Left hindlimb (tissue), 1 donor: ENCODE results near the gene CACNA1E.

ENCODE experiments used
- DNase-seq: peaks from one replicate; pipeline ENCODE4 v3.0.0-alpha.2; 2018

CACNA1E gene

GRCh38 chr1:181592255-181592859 lies 109.0 kb downstream of the CACNA1E start:
- no peak for DNase-seq

GRCh38 chr1:181593042-181593441 lies 109.7 kb downstream of the CACNA1E start:
- no peak for DNase-seq

DNA sequence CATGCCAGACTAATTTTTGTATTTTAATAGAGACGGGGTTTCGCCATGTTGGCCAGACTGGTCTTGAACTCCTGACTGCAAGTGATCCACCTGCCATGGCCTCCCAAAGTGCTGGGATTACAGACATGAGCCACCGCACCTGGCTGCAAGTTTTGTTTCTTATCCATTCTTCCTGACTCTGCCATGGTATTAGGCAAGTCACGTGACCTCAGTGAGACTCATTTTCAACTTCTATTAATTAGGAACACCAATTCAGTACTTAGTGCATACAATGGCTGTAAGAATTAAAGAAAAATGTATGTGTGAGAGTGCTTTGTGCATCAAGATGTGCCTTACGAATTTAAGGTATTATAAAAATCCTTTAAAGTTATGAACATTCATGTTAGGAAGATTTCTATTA lies 111.2 kb downstream of the CACNA1E start:
- no peak for DNase-seq

DNA sequence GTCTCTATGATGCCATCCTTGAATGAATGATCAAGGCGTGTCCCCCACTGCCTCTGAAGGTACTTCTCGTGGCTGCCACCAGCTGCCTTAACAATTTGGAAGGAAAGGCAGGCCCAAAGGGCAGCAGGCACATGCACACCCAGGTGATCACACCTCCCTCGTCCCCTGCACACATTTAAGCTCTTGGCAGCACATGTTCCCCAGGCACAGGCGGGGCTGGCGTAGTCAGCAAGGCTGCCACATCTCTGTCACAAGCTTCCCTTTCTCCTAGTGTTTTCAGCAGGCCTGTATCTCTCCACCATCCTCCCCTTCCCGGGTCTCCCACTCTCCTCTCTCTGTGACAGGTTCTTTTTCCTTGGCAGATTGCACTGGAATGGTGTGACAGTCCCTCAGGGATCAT lies 111.9 kb downstream of the CACNA1E start:
- no peak for DNase-seq

GRCh38 chr1:181601186-181601950 lies 118.1 kb downstream of the CACNA1E start:
- DNase-seq, result no peak

- no peak for DNase-seq
Observed at GRCh38 chr1:181603735-181604410, 120.6 kb downstream of the CACNA1E start.

DNA sequence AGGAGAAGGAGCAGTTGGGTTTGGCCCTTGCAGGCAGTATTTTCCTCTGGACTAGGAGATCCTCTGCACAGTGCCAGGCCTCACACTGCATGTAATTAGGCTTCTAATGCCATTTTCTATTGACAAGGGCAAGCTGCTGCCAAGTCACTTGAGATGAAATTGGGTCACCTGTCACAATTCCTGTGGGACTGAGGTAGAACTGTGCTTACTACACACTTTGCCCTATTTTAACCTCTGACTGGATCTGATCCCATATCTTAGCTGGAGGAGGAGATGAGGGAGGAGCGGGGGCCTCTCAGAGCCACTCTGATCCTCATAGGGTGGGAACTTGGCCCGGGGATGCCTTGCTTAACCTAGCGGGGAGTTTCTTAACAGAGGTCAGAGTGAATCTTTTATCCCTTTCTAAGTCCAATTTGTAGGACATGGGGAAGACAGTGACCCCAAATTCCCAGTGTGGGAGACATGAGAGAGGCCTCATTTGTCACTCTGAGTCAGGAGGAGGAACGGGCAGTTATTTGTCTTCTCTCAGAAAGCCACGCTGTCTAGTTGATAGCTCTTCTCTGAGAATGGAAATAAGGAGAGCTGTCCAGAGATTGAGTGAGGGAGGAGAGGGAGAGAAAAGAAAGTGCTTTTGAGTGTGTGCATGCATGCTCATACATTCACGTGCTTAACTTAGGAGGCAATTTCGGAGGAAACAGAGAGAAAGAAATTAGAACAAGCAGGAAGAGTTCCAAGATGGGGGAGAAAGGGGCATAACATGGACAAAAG lies 121.3 kb downstream of the CACNA1E start:
- no peak for DNase-seq

DNA sequence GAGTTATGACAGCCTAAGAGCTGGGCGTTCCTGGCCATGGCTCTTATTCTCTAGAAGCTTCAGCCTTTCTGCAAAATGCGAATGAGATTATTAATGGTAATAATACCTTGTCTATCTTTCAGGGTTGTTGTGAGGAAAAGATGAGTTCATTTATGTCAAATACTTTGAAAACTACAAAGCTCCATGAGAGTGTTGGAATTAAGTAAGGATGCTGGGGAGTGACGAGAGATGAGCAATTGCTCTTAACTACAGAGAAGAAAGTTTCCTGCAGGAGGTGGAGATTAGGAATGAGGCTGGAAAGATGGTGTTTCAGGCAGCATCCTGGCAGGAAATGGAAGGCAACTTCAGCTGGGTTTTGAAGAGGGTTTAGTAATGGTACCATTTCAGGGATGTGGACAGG lies 124.2 kb downstream of the CACNA1E start:
- no peak for DNase-seq

GRCh38 chr1:181608386-181608785 lies 125.1 kb downstream of the CACNA1E start:
- no peak for DNase-seq

GRCh38 chr1:181608948-181609347 lies 125.6 kb downstream of the CACNA1E start:
- DNase-seq, result no peak

- no peak for DNase-seq
Observed at GRCh38 chr1:181612100-181612499, 128.8 kb downstream of the CACNA1E start.

DNA sequence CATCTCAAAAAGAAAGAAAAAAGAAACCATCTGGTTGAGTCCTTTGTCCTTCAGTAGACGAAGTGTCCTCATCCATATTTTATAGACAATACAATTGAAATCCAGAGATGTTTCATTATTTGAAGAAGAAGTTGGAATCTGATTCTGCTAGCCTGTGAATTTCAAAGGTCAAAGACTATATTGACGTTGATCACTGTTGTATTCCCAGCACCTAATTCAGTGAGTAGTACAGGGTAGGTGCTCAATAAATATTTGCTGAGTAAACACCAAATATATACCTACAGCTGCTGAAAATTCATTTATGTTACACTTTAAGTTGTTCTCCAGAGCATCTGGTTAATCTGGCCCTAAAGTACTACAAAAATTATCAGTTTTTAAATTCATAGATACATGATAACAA lies 135.2 kb downstream of the CACNA1E start:
- no peak for DNase-seq

GRCh38 chr1:181620183-181620582 lies 136.9 kb downstream of the CACNA1E start:
- DNase-seq, result no peak

GRCh38 chr1:181623850-181624249 lies 140.5 kb downstream of the CACNA1E start:
- no peak for DNase-seq

GRCh38 chr1:181626279-181626938 lies 143.1 kb downstream of the CACNA1E start:
- no peak for DNase-seq

DNA sequence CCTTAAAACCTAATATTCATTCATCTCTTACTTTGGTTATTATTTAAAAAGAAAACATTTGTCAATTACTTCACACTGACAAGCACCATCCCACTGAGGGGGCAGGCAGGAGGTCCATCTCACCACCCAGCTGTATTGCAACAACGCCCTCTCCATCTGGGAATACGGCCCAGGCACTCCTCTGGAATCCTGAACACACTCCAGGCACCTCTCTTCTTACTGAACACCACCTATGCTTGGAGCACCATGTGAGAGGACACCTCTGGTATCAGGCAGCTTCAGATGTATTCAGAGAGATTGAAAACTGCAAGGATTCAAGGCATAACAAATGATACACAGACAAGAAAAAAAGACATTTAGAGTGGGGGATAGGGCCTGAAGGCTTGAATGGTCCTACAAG lies 147.1 kb downstream of the CACNA1E start:
- DNase-seq, result no peak

DNA sequence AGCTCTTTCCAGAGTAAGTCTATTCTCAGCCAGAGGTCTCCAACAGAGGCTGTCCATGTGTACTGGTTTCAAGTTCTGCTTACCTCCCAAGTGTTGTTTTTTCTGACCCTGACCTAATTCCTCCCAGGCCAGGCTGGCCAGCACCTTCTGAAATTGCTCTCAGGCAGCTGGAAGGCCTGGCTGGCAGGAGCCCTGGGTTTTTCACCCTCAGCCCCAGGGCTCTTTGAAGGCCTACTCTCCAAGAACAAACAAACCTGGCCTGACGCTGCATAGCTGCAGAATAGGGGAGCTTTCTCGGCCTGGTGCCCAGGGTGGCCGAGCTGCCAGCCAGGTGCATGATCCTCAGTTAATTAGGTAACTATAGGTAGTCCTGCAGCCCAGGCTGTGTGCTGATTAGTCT lies 147.5 kb downstream of the CACNA1E start:
- DNase-seq, result no peak

DNA sequence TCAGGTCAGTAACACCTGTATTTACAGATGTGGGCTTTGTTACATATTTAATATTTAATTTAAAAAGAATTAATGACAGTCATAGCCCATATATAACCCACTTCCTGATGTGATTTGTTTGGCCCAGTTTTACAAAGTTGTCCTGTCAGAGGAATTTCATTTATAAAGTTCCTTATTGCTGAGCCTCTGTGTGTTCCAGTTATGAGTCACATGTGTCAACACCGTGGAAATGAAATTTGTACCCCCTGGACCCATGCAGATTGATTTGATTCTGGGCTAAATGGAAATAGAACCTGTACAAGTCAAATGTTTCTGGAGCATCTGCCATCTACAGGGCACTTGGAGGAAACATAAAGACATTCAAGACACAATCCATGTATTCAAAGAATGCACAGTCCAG lies 149.2 kb downstream of the CACNA1E start:
- DNase-seq, result no peak

DNA sequence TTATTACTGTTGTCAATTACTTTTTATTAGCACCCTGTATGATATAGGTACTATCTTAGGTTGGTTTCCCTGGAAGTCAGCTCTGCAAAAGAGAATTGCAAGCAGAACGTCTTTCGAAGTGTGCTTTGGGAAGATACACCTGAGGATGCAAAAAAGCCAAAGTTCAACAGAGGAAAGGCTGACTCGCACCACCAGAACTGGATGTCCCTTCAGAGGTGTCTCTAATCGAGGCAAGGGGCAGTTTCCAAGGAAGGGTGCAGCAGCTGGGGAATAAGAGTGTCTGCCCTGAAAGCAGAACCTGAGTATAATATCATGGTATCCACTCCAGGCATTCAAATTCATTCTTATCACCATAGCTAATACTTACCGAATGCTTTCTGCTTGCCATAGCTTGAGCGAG lies 149.6 kb downstream of the CACNA1E start:
- no peak for DNase-seq

GRCh38 chr1:181635110-181635509 lies 151.8 kb downstream of the CACNA1E start:
- DNase-seq, result no peak

DNA sequence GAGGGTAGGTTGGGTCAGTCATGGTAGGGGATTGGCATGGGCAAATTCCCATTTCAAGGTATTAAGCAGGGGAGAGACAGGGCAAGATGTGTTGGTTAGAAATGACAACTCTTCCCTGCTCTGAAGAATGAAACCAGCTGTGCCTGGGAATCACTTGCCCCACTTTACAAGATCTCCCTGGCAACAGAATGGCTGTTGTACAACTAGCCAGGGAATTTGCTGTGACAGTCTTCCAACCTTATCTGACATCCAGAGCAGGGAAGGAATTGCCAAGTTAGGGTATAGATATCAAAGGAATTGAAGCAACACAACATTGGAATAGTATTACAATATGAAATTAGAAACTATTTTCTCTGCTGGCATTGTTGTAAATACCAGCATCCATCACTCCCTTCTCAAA lies 154.7 kb downstream of the CACNA1E start:
- DNase-seq, result no peak

DNA sequence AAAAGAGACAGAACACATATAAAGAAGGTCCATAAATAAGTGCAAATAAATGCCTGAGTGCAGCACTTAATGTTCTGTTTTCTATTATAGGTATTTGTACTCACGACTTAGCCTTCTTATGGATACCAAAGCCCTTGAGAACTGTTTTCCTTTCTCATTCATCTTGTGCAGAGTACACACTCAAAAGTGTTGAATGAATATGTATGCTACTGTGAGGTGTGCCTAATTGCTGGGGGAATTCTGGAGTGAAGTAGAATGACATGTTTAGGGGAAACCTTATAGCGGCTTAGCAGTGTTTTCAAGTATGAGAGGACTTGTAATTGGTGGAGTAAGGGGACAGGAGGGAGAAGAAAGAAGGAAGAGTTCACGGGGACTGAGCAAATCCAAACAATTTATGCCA lies 157.6 kb downstream of the CACNA1E start:
- no peak for DNase-seq

DNA sequence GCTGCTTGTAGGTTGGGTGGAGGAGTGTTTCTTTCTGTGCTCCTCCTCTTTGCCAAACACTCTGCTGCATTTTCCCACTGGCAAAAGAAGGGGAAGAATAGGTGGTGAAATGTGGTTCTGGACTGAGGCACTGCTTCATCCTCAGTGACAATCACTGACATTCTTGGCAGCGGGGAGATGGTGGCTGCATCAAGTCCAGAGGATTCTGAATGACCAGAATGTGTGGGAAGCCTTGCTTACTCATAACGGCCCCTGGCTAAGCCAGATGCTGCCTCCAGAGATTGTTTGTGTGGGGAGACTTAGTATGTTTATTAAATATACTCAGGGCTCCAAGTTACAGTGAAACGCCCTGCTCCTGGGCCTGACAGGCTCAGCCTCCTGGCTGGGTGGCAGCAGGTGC lies 160.3 kb downstream of the CACNA1E start:
- no peak for DNase-seq
